Large intestine (tissue), 3 donors: ENCODE results near the gene CEP55. TPM values are rescaled to one million over a fixed set of nuclear protein-coding genes. Genes with fewer than 3 reads are reported as not detected.
"Not testable (repeated sequence)": the region's sequence is repeated elsewhere in the genome, so short reads cannot be mapped to it uniquely, and the experiment has no call there.

Source experiments
- DNase-seq, 2 donors: peaks; one replicate each; pipeline versions ENCODE4 v3.0.0 to v3.0.0-alpha.2; 2013
- H3K27ac ChIP-seq: one replicate; pipeline ENCODE4 v1.5.1; 2013; ENCODE audit warnings: low read length
- H3K27me3 ChIP-seq: 2 replicates; pipeline ENCODE4 v1.6.1; 2013; ENCODE audit warnings: low read length; ENCODE audit not compliant: control insufficient read depth, insufficient read depth
- H3K36me3 ChIP-seq: 2 replicates; pipeline ENCODE4 v1.6.1; 2013; ENCODE audit warnings: low read length; ENCODE audit not compliant: control insufficient read depth, insufficient read depth
- H3K4me1 ChIP-seq: one replicate; pipeline ENCODE4 v1.6.1; 2013; ENCODE audit warnings: low read length; ENCODE audit not compliant: control insufficient read depth, insufficient read depth
- H3K4me3 ChIP-seq: one replicate; pipeline ENCODE4 v1.5.1; 2013; ENCODE audit warnings: low read length
- H3K9me3 ChIP-seq: one replicate; pipeline ENCODE4 v1.6.1; 2013; ENCODE audit warnings: mild to moderate bottlenecking, low read depth, low read length, moderate library complexity; ENCODE audit not compliant: control insufficient read depth
- WGBS: methylation state at CpG from one replicate; pipeline ENCODE4 v1.1.5; 2013; ENCODE audit warnings: low lambda C conversion rate; ENCODE audit not compliant: insufficient coverage; 5-methylcytosine and 5-hydroxymethylcytosine counted together
- polyA plus RNA-seq: library from polyadenylated mRNA; unstranded; fragments of 120-200 nt; gene quantifications from one replicate; pipeline ENCODE4 v1.2.1, GENCODE V29; 2013

The CEP55 gene
- polyA plus RNA-seq, 1 donor = 6.8 TPM

DNA sequence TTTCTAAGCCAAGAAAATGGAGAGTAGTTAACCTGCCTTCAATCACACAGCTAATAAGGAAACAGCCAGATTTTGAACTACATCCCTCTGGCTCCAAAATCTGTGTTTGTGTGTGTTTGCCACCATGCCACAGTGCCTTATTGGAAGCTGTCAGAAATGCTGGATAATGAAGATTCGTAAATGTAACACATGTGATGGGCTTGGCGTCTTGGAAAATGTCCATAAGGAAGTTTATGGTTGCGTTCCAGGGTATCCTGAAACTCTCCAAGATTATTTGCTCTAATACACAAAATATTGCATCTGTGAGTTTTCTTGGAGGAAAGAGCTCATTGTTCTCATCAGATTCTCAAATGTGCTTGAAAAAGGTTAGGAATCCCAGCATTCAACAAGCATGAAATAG lies 36.9 kb upstream of the CEP55 start:
- Histone ChIP-seq H3K27ac (peak overlapping the region; percentile 85), H3K9me3 (no peaks in the 10 kb centered on the region), H3K4me3 (no peak overlapping the region), H3K27me3 (no peaks in the 10 kb centered on the region), H3K36me3 (peaks cover 6% of the 10 kb centered on the region), H3K4me1 (peaks cover 35% of the 10 kb centered on the region)
- no peak for DNase-seq
- no CpG with 5 or more reads among the region's 3 CpGs for WGBS

- no peaks in the 10 kb centered on the region for H3K27me3 ChIP-seq
- no peak for DNase-seq
- H3K4me1 ChIP-seq = peaks cover 45% of the 10 kb centered on the region
- 75% methylated on average over 1 of the region's 4 CpGs for WGBS
- no peak overlapping the region for H3K27ac ChIP-seq
- no peaks in the 10 kb centered on the region for H3K9me3 ChIP-seq
- H3K4me3 ChIP-seq = no peak overlapping the region
- H3K36me3 ChIP-seq = peaks cover 3% of the 10 kb centered on the region
Observed at GRCh38 chr10:93461109-93461806, 35.2 kb upstream of the CEP55 start.

- Histone ChIP-seq H3K27ac (no peak overlapping the region), H3K4me1 (peaks cover 47% of the 10 kb centered on the region), H3K27me3 (no peaks in the 10 kb centered on the region), H3K4me3 (no peak overlapping the region), H3K9me3 (no peaks in the 10 kb centered on the region), H3K36me3 (peaks cover 3% of the 10 kb centered on the region)
- no CpG with 5 or more reads among the region's 1 CpG for WGBS
- DNase-seq = no peak
Observed at GRCh38 chr10:93461807-93462178, 34.6 kb upstream of the CEP55 start.

- H3K36me3 ChIP-seq = peaks cover 3% of the 10 kb centered on the region
- H3K4me3 ChIP-seq = no peak overlapping the region
- no peaks in the 10 kb centered on the region for H3K27me3 ChIP-seq
- no peaks in the 10 kb centered on the region for H3K9me3 ChIP-seq
- no peak overlapping the region for H3K27ac ChIP-seq
- no CpG with 5 or more reads among the region's 2 CpGs for WGBS
- no peak for DNase-seq
- H3K4me1 ChIP-seq = peaks cover 43% of the 10 kb centered on the region
Observed at GRCh38 chr10:93462371-93462770, 34.0 kb upstream of the CEP55 start.

DNA sequence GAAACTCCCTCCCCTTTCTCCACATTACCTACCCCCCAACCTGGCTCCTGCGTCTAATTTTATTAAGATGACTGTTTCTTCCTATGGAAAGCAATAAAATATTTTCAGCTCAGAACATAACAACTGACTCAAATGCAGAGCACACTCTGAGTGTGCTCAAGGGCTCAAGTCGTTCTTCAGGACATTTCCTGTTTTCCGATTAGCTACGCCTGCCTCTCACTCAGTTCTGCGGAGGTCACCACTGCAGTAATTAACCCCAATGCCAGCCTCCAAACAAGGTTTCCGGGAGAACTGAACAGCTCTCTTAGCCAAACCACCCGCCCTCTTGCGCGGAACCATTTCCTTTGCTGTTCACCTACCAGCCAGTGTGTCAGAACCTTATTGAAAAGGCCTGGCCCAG lies 33.5 kb upstream of the CEP55 start:
- Histone ChIP-seq H3K9me3 (no peaks in the 10 kb centered on the region), H3K4me3 (no peak overlapping the region), H3K4me1 (peaks cover 38% of the 10 kb centered on the region), H3K36me3 (peaks cover 3% of the 10 kb centered on the region), H3K27me3 (no peaks in the 10 kb centered on the region), H3K27ac (no peak overlapping the region)
- DNase-seq = no peak
- WGBS = 86% methylated on average over 1 of the region's 9 CpGs

- Histone ChIP-seq H3K27ac (peak overlapping the region; percentile 14), H3K9me3 (no peaks in the 10 kb centered on the region), H3K27me3 (no peaks in the 10 kb centered on the region), H3K4me3 (no peak overlapping the region), H3K4me1 (peaks cover 30% of the 10 kb centered on the region), H3K36me3 (peaks cover 6% of the 10 kb centered on the region)
- peak in 1 of 2 donors; percentile 51 for DNase-seq
- no CpG with 5 or more reads among the region's 6 CpGs for WGBS
Observed at GRCh38 chr10:93463723-93464476, 32.5 kb upstream of the CEP55 start.

GRCh38 chr10:93464776-93465388 lies 31.5 kb upstream of the CEP55 start:
- WGBS = 88% methylated on average over 2 of the region's 5 CpGs
- DNase-seq = no peak
- Histone ChIP-seq H3K27ac (peak overlapping the region; percentile 14), H3K36me3 (peaks cover 5% of the 10 kb centered on the region), H3K9me3 (no peaks in the 10 kb centered on the region), H3K4me1 (peaks cover 25% of the 10 kb centered on the region), H3K27me3 (no peaks in the 10 kb centered on the region), H3K4me3 (no peak overlapping the region)

GRCh38 chr10:93465806-93466675 lies 30.4 kb upstream of the CEP55 start:
- no peaks in the 10 kb centered on the region for H3K9me3 ChIP-seq
- no CpG with 5 or more reads among the region's 8 CpGs for WGBS
- H3K4me1 ChIP-seq = peaks cover 30% of the 10 kb centered on the region
- H3K27ac ChIP-seq = peak overlapping the region; percentile 51
- no peaks in the 10 kb centered on the region for H3K27me3 ChIP-seq
- peak; percentile 50 to 63 for DNase-seq
- peaks cover 3% of the 10 kb centered on the region for H3K36me3 ChIP-seq
- no peak overlapping the region for H3K4me3 ChIP-seq

- H3K4me1 ChIP-seq = peaks cover 37% of the 10 kb centered on the region
- not testable (repeated sequence) for H3K36me3 ChIP-seq
- no CpG with 5 or more reads among the region's 4 CpGs for WGBS
Observed at GRCh38 chr10:93467635-93468034, 28.8 kb upstream of the CEP55 start.

More at GRCh38 chr10:93467635-93468034, 28.8 kb upstream of the CEP55 start:
- not testable (repeated sequence) for H3K4me3 ChIP-seq, DNase-seq, H3K27ac ChIP-seq, H3K9me3 ChIP-seq, H3K27me3 ChIP-seq
